ENCODE data around the gene PLD1.
A peak's percentile ranks its signal among the peaks of the same experiment; 100 is the strongest.

Gene PLD1

DNA sequence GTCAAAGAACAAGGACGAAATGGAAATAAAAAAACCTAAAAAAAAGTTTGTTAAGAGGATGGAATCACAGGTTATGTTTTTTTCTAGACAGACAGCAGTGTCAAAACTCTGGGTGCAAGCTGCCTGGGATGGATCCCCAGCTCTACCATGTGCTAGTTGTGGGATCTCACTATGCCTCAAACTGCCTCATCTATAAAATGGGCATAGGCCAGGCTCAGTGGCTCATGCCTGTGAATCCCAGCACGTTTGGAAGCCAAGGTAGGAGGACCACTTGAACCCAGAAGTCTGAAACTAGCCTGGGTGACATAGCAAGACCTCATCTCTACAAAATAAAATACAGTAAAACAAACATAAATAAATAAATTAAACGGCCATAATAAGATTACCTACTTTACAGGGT lies 4.6 kb downstream of the PLD1 start:
- H3K4me3 ChIP-seq (ENCODE audit: low read length) = no peak overlapping the region
- no peak for DNase-seq (ENCODE audit: low read depth)
- TF ChIP-seq, protein P1, sequence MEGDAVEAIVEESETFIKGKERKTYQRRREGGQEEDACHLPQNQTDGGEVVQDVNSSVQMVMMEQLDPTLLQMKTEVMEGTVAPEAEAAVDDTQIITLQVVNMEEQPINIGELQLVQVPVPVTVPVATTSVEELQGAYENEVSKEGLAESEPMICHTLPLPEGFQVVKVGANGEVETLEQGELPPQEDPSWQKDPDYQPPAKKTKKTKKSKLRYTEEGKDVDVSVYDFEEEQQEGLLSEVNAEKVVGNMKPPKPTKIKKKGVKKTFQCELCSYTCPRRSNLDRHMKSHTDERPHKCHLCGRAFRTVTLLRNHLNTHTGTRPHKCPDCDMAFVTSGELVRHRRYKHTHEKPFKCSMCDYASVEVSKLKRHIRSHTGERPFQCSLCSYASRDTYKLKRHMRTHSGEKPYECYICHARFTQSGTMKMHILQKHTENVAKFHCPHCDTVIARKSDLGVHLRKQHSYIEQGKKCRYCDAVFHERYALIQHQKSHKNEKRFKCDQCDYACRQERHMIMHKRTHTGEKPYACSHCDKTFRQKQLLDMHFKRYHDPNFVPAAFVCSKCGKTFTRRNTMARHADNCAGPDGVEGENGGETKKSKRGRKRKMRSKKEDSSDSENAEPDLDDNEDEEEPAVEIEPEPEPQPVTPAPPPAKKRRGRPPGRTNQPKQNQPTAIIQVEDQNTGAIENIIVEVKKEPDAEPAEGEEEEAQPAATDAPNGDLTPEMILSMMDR (IDR thresholded peaks at IDR 0.05; ENCODE audit: insufficient read depth, low read depth, low read length, missing control alignments) = no peak

- TF ChIP-seq, protein P1 (IDR thresholded peaks at IDR 0.05; ENCODE audit: insufficient read depth, low read depth, low read length, missing control alignments) = no peak
- DNase-seq (ENCODE audit: low read depth) = no peak
- no peak overlapping the region for H3K4me3 ChIP-seq (ENCODE audit: low read length)
These were observed 5.5 kb downstream of the PLD1 start for GRCh38 chr3:171804618-171805389.

DNA sequence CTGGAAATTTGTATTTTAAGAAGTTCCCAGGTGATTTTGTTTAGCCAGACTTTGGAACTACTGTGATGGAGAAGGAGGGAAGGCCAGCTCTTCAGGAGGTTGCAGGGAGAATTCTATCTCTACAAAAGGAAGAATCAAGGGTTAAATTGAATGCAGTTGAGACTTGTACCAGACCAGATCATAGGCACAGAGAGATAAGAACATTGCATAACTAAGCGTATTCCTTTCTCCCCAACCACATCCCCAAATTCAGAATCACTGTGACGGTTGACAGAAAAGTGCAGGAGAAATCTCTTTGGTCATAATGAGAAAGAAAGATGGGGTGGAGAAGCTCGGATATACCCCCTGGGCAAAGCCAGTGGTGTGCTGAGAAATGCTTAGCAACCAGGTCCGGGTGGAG lies 7.2 kb downstream of the PLD1 start:
- DNase-seq (ENCODE audit: low read depth) = no peak
- H3K4me3 ChIP-seq (ENCODE audit: low read length) = no peak overlapping the region
- TF ChIP-seq, protein P1 (IDR thresholded peaks at IDR 0.05; ENCODE audit: insufficient read depth, low read depth, low read length, missing control alignments) = no peak

DNA sequence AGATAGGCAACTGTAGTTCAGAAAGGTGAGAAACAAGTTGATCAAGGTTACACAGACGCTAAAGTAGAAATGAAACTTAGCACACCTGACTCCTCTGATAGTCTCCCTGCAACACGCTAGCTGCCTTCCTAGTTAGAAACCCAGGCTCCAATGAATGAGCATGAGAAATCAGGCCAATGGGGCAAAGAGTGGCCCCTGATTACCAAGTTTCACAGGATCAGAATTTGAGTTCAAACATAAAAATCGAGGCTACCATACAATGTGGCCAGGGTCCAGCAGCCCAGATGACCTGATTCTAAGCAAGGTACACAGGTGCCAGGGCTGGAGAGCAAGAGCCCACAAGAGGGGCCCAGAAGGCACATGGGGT lies 7.7 kb downstream of the PLD1 start:
- no peak for DNase-seq (ENCODE audit: low read depth)
- TF ChIP-seq, protein P1 (IDR thresholded peaks at IDR 0.05; ENCODE audit: insufficient read depth, low read depth, low read length, missing control alignments) = no peak
- no peak overlapping the region for H3K4me3 ChIP-seq (ENCODE audit: low read length)

DNA sequence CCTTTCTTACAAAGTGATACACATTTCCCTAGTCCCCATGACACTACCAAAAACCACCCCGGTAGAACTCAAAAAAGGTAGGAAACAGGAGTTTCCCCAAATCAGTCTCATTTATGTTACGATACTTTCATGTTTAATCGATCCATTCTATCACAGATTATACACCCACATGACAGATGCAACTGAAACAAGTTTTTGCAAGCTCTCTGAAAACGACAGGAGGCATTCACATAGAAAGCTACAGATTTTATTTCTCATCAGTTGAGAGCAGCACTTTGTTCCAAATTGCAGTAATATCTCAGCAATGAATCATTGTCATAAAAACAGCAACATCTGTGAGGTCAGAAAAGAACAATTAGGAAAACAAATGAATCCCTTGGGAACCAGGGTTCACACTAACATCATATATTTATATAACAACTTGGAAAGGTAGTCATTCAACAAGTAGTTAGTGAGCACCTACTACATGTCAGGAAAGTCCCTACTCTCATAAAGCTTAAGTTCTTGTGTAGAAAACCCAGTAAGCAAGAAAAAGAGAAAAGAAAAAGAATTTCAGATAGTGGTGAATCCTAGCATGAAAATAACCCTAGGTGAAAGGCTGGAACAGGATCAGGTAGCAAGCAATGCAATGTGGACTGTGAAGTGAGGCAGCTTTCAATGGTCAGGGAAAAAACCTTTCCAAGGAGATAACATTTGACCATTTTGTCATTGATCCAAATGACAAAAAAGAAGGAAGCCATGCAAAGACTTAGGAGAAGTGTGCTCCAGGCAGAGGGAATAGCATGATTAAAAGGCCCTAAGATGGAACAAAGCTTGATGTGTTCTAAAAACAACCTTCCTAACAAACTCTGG lies 8.3 kb downstream of the PLD1 start:
- peak; percentile 89 for DNase-seq (ENCODE audit: low read depth)
- TF ChIP-seq, protein P1 (IDR thresholded peaks at IDR 0.05; ENCODE audit: insufficient read depth, low read depth, low read length, missing control alignments) = no peak

GRCh38 chr3:171799501-171799900 lies 10.8 kb downstream of the PLD1 start:
- no peak for DNase-seq (ENCODE audit: low read depth)
- TF ChIP-seq, protein P1 (IDR thresholded peaks at IDR 0.05; ENCODE audit: insufficient read depth, low read depth, low read length, missing control alignments) = no peak
- no peak overlapping the region for H3K4me3 ChIP-seq (ENCODE audit: low read length)

More for the DNA sequence above, 8.3 kb downstream of the PLD1 start:
- no peak overlapping the region for H3K4me3 ChIP-seq (ENCODE audit: low read length)

All from epithelial cell of esophagus (primary cell).